NCI-H526 (cell line): ENCODE data around the gene DENND10.
"Not testable (repeated sequence)": the region's sequence is repeated elsewhere in the genome, so short reads cannot be mapped to it uniquely, and the experiment has no call there.

ENCODE experiments used
- DNase-seq, 2 experiments: peaks; one replicate each; lab custom pipeline; 2025; lab: John Stamatoyannopoulos, UW

Gene DENND10

GRCh38 chr10:119100434-119101238 is 3.3 kb upstream of the DENND10 start:
- DNase-seq: no peak

- DNase-seq: peak in 1 of 2 experiments; percentile 9
Measured at GRCh38 chr10:119101366-119102098, 2.4 kb upstream of the DENND10 start.

- DNase-seq: no peak
Measured at GRCh38 chr10:119103241-119103902, 541 bp upstream of the DENND10 start.

GRCh38 chr10:119104654-119105015 is 722 bp downstream of the DENND10 start:
- peak in 1 of 2 experiments; percentile 22 for DNase-seq

GRCh38 chr10:119105155-119105554 is 1.2 kb downstream of the DENND10 start:
- no peak for DNase-seq

GRCh38 chr10:119105899-119106298 is 2.0 kb downstream of the DENND10 start:
- DNase-seq: not testable (repeated sequence)

GRCh38 chr10:119107106-119107505 is 3.2 kb downstream of the DENND10 start:
- not testable (repeated sequence) for DNase-seq

- not testable (repeated sequence) for DNase-seq
Measured at GRCh38 chr10:119107771-119108170, 3.9 kb downstream of the DENND10 start.

- no peak for DNase-seq
Measured at GRCh38 chr10:119112056-119112455, 8.1 kb downstream of the DENND10 start.

- no peak for DNase-seq
Measured at GRCh38 chr10:119113751-119114732, 10.1 kb downstream of the DENND10 start.

- DNase-seq: no peak
Measured at GRCh38 chr10:119115926-119116325, 12.0 kb downstream of the DENND10 start.

- no peak for DNase-seq
Measured at GRCh38 chr10:119116326-119116951, 12.5 kb downstream of the DENND10 start.

GRCh38 chr10:119118231-119118630 is 14.3 kb downstream of the DENND10 start:
- no peak for DNase-seq

GRCh38 chr10:119119400-119119799 is 15.5 kb downstream of the DENND10 start:
- DNase-seq: no peak

- DNase-seq: no peak
Measured at GRCh38 chr10:119120413-119120867, 16.5 kb downstream of the DENND10 start.

GRCh38 chr10:119120875-119121274 is 17.0 kb downstream of the DENND10 start:
- no peak for DNase-seq

- no peak for DNase-seq
Measured at GRCh38 chr10:119125942-119126341, 22.0 kb downstream of the DENND10 start.

GRCh38 chr10:119129721-119130120 is 25.8 kb downstream of the DENND10 start:
- no peak for DNase-seq

- DNase-seq: no peak
Measured at GRCh38 chr10:119131512-119132240, 27.8 kb downstream of the DENND10 start.
